Common myeloid progenitor, CD34-positive (primary cell): ENCODE data around the gene WWOX.

ENCODE experiments used
- CTCF ChIA-PET: fragments of 350-600 bp; sonication (Branson Sonifier 250); formaldehyde crosslinking; loops from one replicate; lab custom pipeline; 2021; ENCODE audit warnings: antibody characterized with exemption; lab: Charles Lee
- POLR2A ChIA-PET: fragments of 350-600 bp; sonication (Branson Sonifier 250); formaldehyde crosslinking; loops from one replicate; lab custom pipeline; 2021; ENCODE audit warnings: antibody characterized with exemption; lab: Charles Lee
- DNase-seq, 3 donors: peaks; one replicate each; pipeline versions ENCODE4 v3.0.0 to v3.0.0-alpha.2; 2013
- H3K27ac ChIP-seq, 2 experiments: 1 replicate in 1 of 2; 2 replicates in 1 of 2; pipeline ENCODE4 v1.7.0; 2013; ENCODE audit warnings: inconsistent platforms in 2 of 2, low read length in 2 of 2, mild to moderate bottlenecking in 2 of 2, low read depth in 1 of 2, moderate library complexity in 1 of 2; ENCODE audit not compliant: severe bottlenecking in 2 of 2, insufficient read depth in 1 of 2, poor library complexity in 1 of 2
- H3K27me3 ChIP-seq, 5 experiments: replicated peaks in 2 of 5; 1 replicate in 3 of 5; 2 replicates in 2 of 5; pipeline versions ENCODE4 v1.6.1 to v1.7.0; 2013; ENCODE audit warnings: low read length in 4 of 5, mild to moderate bottlenecking in 2 of 5, moderate library complexity in 2 of 5, inconsistent platforms in 1 of 5; ENCODE audit not compliant: insufficient read depth in 5 of 5, control insufficient read depth in 4 of 5
- H3K36me3 ChIP-seq, 4 experiments: 1 replicate in 2 of 4; 2 replicates in 2 of 4; pipeline versions ENCODE4 v1.6.1 to v1.7.0; 2013; ENCODE audit warnings: low read length in 3 of 4, control low read depth in 1 of 4, mild to moderate bottlenecking in 1 of 4; ENCODE audit not compliant: control insufficient read depth in 4 of 4, insufficient read depth in 4 of 4
- H3K4me1 ChIP-seq, 4 experiments: 1 replicate in 3 of 4; 2 replicates in 1 of 4; pipeline versions ENCODE4 v1.6.1 to v1.7.1; 2013; ENCODE audit warnings: low read length in 3 of 4, mild to moderate bottlenecking in 3 of 4, control low read depth in 1 of 4, inconsistent platforms in 1 of 4, moderate library complexity in 1 of 4; ENCODE audit not compliant: control insufficient read depth in 4 of 4, insufficient read depth in 4 of 4; ENCODE audit errors: control extremely low read depth in 1 of 4
- H3K4me3 ChIP-seq, 7 experiments: 1 replicate in 4 of 7; 2 replicates in 3 of 7; pipeline versions ENCODE4 v1.5.1 to v1.7.0; 2013; ENCODE audit warnings: mild to moderate bottlenecking in 7 of 7, low read length in 6 of 7, moderate library complexity in 6 of 7, inconsistent platforms in 2 of 7, low read depth in 2 of 7, control low read depth in 1 of 7; ENCODE audit not compliant: insufficient read depth in 4 of 7, control insufficient read depth in 1 of 7; ENCODE audit errors: extremely low read depth in 1 of 7
- H3K9me3 ChIP-seq, 5 experiments: 1 replicate in 4 of 5; 2 replicates in 1 of 5; pipeline versions ENCODE4 v1.6.1 to v1.7.1; 2013; ENCODE audit warnings: low read length in 4 of 5, mild to moderate bottlenecking in 2 of 5, inconsistent platforms in 1 of 5, low read depth in 1 of 5, moderate library complexity in 1 of 5; ENCODE audit not compliant: control insufficient read depth in 4 of 5, insufficient read depth in 2 of 5; ENCODE audit errors: control extremely low read depth in 1 of 5
- WGBS: methylation state at CpG from one replicate; pipeline ENCODE4 v1.1.5; 2013; ENCODE audit not compliant: insufficient coverage; 5-methylcytosine and 5-hydroxymethylcytosine counted together

Gene WWOX

GRCh38 chr16:79188739-79189122, 1089.3 kb downstream of the WWOX start:
- 100% methylated on average over 2 of the region's 5 CpGs for whole genome bisulfite sequencing
- POLR2A ChIA-PET = no interaction called here
- Histone ChIP-seq H3K27ac (no peak overlapping the region), H3K36me3 (no peaks in the 10 kb centered on the region), H3K9me3 (peaks cover 0 to 7% (median 0%) of the 10 kb centered on the region in 5 experiments), H3K4me1 (peaks cover 0 to 23% (median 4%) of the 10 kb centered on the region in 4 experiments), H3K27me3 (no peaks in the 10 kb centered on the region), H3K4me3 (no peak overlapping the region)
- no peak for DNase-seq
- CTCF ChIA-PET = no interaction called here

GRCh38 chr16:79190542-79190941, 1091.1 kb downstream of the WWOX start:
- Histone ChIP-seq H3K27ac (no peak overlapping the region), H3K9me3 (peaks cover 0 to 7% (median 0%) of the 10 kb centered on the region in 5 experiments), H3K4me3 (no peak overlapping the region), H3K4me1 (peaks cover 0 to 20% (median 1%) of the 10 kb centered on the region in 4 experiments), H3K27me3 (no peaks in the 10 kb centered on the region), H3K36me3 (no peaks in the 10 kb centered on the region)
- DNase-seq = no peak
- CTCF ChIA-PET = no interaction called here
- POLR2A ChIA-PET = no interaction called here
- 100% methylated on average over 1 of the region's 1 CpG for WGBS

GRCh38 chr16:79191933-79192332, 1092.5 kb downstream of the WWOX start:
- Histone ChIP-seq H3K4me1 (peaks cover 0 to 20% (median 5%) of the 10 kb centered on the region in 4 experiments), H3K4me3 (no peak overlapping the region), H3K27ac (no peak overlapping the region), H3K27me3 (no peaks in the 10 kb centered on the region), H3K36me3 (no peaks in the 10 kb centered on the region), H3K9me3 (peaks cover 0 to 7% (median 0%) of the 10 kb centered on the region in 5 experiments)
- WGBS = 90% methylated on average over 7 of the region's 8 CpGs
- DNase-seq = no peak
- ChIA-PET POLR2A (no interaction called here), CTCF (interaction anchor here (1.4 kb wide), 1 partner anchor 47 kb away, joined by 3 read pairs; no protein-coding TSS in a partner anchor)

GRCh38 chr16:79192904-79193303, 1093.5 kb downstream of the WWOX start:
- ChIA-PET CTCF (no interaction called here), POLR2A (no interaction called here)
- Histone ChIP-seq H3K4me3 (no peak overlapping the region), H3K4me1 (peaks cover 0 to 16% (median 5%) of the 10 kb centered on the region in 4 experiments), H3K27me3 (no peaks in the 10 kb centered on the region), H3K36me3 (no peaks in the 10 kb centered on the region), H3K9me3 (peaks cover 0 to 7% (median 0%) of the 10 kb centered on the region in 5 experiments), H3K27ac (no peak overlapping the region)
- WGBS = 92% methylated on average over 1 of the region's 2 CpGs
- DNase-seq = no peak

GRCh38 chr16:79194291-79194690, 1094.8 kb downstream of the WWOX start:
- DNase-seq = no peak
- ChIA-PET POLR2A (no interaction called here), CTCF (interaction anchor here (1.4 kb wide), 1 partner anchor 17 kb away, joined by 3 read pairs; no protein-coding TSS in a partner anchor)
- WGBS = 86% methylated on average over 4 of the region's 8 CpGs
- H3K36me3 ChIP-seq = no peaks in the 10 kb centered on the region
- H3K4me3 ChIP-seq = no peak overlapping the region
- no peak overlapping the region for H3K27ac ChIP-seq
- H3K27me3 ChIP-seq = no peaks in the 10 kb centered on the region
- H3K4me1 ChIP-seq = peaks cover 0 to 11% (median 4%) of the 10 kb centered on the region in 4 experiments
- no peaks in the 10 kb centered on the region for H3K9me3 ChIP-seq

GRCh38 chr16:79195938-79196337, 1096.5 kb downstream of the WWOX start:
- ChIA-PET POLR2A (no interaction called here), CTCF (interaction anchor here (1.0 kb wide), 1 partner anchor 95 kb away, joined by 3 read pairs; no protein-coding TSS in a partner anchor)
- peak in 2 of 3 donors; percentile 54 to 63 for DNase-seq
- Histone ChIP-seq H3K9me3 (no peaks in the 10 kb centered on the region), H3K36me3 (no peaks in the 10 kb centered on the region), H3K27me3 (no peaks in the 10 kb centered on the region), H3K27ac (no peak overlapping the region), H3K4me1 (peaks cover 0 to 11% (median 4%) of the 10 kb centered on the region in 4 experiments), H3K4me3 (no peak overlapping the region)
- 40% methylated on average over 2 of the region's 4 CpGs for WGBS

- Histone ChIP-seq H3K27ac (no peak overlapping the region), H3K27me3 (no peaks in the 10 kb centered on the region), H3K4me3 (no peak overlapping the region), H3K36me3 (no peaks in the 10 kb centered on the region), H3K4me1 (peaks cover 0 to under 1% (median 0%) of the 10 kb centered on the region in 4 experiments), H3K9me3 (no peaks in the 10 kb centered on the region)
- no peak for DNase-seq
- WGBS = 93% methylated on average over 5 of the region's 5 CpGs
- ChIA-PET POLR2A (no interaction called here), CTCF (interaction anchor here (1.3 kb wide), 1 partner anchor 59 kb away, joined by 3 read pairs; no protein-coding TSS in a partner anchor)
Measured at GRCh38 chr16:79201436-79201835, 1102.0 kb downstream of the WWOX start.
